GM18907 (cell line): ENCODE results near the gene CD55.

ENCODE experiments used
- ATAC-seq: cut with Tn5 transposase; IDR thresholded peaks from one replicate; pipeline ENCODE4 v1.9.1; 2021; ENCODE audit warnings: mild to moderate bottlenecking, moderate library complexity; ENCODE audit not compliant: unreplicated experiment

Gene CD55

DNA sequence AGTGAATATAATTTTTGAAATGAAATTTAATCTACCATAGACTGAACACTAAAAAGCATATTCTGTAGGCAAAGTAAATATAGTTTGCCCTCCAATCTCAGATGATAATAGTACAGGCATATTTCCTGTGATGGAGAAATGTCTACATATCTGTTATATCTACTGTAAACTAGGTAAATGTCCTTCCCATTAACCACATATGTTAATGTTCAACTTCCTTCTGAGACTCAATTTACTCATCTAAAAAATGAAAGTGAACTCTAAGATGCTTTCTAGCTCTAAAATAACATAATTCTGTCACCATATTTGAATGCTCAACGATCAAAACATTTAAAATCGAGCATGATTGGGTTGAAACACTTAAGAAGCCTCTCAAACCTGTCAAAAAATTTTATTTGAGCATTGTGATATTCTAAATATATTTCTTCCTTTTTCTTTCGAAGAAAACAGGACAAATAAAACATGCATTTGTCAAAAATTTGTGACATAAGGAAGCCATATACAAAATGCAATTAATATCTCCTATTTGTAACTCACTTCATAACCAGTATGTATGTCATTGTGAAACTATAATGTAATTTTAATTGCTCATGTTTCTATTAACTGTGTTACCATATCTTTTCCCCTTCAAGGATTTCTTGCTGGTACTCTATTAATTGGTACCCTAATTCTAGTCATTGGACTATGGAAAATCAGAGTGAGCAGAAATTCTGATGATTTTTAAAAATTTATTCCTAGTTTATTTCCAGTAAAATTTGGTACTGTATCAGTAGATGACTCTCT lies 34.2 kb downstream of the CD55 start:
- ATAC-seq: no peak

DNA sequence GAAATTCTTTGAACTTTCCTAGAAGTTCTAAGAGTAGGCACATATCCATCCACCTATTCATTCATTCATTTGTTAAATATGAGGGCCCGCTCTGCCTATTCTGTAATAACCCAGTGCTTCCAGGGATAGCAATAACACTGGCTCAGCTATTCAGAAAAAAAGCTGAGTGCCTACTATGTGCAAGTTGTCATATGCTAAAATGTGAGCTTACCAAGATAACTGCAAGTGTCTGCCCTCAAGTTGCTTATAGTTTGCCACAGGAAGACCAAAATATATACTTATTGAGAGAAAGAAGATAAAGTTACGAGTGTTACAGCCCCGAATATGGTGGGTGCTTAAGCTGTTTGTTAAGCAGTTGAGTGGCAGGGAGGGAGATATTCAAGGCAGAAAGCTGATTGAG lies 39.6 kb downstream of the CD55 start:
- no peak for ATAC-seq

DNA sequence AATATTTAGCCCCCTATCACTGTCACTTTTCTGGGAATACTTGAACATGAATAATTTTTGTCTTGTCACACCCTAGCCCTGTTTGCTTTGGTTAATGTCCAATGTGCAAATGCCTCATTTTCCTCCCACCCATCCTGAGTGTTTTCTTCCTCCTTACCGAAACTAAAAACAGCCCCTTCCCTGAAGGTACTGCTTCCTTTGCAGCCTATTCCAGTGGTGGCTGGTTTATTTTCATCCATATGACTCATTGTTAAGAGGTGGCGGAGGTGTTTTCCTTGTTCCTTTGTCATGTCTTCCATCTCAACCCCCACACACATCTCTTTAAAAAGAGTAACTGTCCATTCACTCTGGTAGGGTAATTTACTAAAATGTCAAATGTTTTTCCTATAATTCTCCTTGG lies 40.4 kb downstream of the CD55 start:
- ATAC-seq: no peak

DNA sequence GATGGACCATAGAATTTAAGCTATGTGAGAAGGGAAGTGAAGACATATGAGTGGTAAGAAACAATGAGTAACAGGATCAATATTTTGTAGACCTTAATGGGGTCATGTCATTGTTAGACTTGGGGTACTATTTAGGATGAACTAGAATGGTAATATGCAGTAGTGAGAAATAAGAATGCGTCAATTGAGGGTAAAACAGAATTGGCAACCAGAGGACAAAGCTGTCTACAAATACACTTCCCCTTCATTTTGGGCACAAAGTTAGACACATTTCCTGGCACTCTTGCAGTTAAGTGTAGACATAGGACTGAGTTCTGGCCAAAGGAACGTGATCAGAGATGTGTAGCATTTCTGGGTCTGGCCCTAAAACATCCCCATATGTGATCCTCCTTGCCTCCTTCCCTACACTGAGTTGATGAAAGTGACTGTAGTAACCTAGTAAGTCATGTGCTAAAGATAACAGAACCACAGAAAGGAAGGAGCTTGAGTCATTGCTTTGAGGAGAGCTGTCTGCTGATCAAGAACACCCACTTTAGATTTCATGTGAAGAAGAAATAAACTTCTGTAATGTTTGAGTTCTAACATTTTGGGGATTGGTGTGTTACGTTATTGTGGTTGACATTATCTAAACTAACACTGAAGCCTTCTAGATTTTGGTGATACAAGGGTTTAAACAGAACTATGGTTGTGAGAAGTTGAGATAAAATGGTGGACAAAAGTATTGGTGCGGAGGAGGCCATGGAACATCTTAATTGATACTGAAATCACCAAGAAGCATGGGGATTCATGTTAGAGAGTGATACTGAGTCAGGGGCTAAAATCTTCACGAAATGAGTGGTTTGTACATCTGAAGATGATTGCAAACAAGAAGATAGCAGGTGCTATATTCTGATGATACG lies 41.7 kb downstream of the CD55 start:
- no peak for ATAC-seq

DNA sequence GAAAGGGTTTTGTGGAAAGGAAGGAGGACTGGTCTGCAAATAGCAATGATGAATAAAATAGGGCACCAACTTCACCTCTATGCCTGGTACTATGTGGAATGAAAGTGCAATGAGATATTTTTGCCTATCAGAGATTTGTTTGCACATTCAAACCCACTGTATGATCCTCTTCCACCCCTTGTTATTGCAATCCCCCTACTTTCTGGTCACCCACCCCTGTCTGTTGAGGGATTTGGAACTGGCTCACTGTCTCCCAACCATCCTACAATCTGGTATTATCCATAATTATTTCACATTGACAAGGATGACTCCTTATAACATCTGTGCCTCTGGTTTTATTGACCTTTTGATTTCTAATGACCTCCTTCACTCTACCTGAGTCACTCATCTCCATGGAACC lies 42.4 kb downstream of the CD55 start:
- ATAC-seq: no peak

DNA sequence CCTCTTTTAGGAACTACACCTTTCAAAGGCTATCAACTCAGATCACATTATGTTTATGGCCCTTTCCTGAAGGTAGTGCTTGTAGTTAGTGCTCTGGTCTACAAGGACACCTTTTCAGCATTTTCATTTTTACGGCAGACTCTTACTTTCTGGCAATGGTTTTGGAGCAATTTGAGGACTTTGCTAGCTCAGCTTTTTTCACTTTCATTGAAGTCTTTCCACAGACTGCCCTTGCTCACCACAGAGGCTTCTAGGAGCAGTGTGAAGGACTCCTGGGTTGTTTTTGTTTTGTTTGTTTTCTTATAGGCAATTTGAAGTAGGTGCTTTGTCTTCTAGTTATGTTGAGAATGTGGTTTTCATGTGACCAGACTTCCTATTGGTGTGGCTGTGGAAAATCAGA lies 43.1 kb downstream of the CD55 start:
- ATAC-seq: no peak

DNA sequence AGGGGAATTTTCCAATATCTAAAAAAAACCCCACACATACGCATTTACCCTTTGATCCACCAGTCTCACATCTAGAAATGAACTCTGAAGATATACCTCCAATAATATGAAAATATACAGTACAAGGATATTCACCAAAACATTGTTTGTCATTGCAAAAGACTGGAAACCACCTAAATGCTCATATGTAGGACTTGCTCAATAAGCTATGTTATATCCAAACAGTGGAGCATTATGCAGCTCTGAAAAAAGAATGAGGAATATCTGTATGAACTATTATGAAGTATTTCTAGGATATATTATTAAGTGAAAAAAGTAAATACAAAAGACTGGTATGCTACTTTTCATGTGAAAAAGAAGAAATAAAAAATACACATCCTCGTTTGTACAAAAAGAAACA lies 43.6 kb downstream of the CD55 start:
- ATAC-seq: no peak

DNA sequence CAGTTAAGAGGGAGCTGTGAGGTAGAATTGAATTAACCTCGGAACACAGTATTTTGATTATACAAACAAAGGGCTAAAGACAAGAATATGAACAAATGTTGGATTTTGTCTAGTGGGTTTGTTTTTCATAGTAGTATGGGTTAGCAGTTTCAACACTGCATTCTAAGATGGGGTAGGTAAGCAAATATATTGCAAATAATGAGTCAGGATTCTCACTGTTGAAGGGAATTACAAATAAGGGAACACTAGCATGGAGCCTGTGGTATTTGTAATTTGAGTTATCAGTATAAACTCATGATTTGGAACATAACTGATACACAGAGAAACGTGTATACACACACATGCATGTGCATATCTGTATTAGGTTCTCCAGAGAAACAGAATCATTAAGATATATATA lies 44.5 kb downstream of the CD55 start:
- ATAC-seq: no peak

DNA sequence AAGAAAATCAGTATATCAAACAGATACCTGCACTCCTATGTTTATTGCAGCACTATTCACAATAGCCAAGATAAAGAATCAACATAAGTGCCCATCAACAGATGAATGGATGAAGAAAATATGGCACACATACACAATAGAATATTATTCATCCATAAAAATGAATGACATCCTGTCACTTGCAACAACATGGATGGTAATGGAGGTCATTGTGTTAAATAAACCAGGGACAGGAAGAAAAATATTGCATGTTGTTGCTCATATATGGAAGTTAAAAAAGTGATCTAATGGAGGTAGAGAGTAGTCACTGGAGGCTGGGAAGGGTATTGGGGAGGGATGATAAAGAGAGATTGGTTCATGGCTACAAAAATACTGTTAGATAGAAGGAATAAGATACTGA lies 67.2 kb downstream of the CD55 start:
- no peak for ATAC-seq

DNA sequence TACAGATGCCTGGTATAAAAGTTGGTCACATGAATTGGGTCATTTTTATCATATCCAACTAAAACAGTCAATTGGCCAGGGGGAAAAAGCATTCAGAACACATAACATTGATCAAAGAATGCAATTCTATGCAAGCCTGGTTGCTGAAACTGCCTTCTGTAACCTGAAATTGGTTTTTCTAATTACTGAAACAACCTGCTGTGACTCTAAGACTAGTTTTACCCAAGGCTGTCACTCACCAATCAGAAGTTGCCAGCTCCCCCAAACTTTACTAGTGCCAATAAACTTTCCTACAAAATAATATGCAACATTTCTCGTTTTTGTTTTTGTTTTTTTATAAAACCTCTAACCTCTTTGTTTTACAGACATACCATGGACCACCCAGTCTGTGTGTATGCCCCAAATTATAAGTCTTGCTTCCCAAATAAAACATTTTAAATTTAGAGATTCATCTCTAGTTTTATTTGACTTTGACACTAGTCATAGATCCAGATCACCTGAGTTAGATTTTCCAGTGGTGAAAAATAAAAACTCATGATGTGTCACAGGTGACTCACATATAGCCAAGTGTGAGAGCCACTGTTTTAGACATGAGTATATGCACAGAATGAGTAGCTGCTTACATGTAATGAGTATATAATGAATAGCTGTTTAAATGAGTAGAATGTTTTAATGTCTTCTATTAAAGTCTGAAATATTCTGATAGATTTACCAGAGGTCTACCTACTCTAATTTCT lies 68.4 kb downstream of the CD55 start:
- ATAC-seq: no peak

DNA sequence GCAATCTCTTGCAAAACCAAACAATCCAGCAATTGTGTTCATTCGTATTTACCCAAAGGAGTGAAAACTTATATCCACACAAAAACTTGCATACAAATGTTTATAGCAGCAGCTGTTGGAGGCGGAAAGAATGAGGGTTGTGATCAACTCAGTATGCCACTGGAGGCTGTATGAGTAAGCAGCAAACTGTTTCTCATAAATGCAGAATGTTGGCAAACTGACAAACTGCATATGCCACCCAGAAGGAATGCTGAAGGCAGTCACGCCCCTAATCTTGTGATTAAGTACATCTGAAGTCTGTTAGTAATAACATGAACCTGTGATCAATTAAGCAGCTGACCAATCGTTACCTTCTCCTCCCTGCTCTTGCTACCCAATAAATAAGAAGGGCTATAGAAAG lies 72.1 kb downstream of the CD55 start:
- no peak for ATAC-seq

DNA sequence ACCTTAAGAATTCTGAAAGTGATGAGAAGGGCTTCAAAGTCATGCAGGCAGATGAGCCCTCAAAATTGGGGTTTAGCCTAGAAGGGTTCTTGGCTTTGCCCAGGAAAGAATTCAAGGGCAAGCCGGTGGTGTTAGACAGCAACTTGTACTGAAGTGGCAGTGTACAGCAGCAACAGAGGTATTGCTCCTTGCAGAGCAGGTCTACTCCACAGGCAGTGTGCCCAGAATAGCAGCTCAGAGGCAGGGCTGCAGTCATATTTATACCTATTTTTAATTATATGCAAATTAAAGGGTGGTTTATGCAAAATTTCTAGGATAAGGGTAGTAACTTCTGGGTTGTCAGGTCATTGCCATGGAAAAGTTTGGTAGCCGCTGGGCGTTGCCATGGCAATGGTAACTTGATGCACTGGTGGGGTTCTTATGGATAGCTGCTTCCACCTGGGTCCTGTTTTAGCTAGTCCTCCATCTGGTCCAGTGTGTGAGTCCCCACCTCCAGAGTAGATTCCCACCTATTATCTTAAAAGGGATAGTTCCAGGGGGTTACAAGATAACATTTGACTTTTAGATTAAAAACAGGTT lies 74.8 kb downstream of the CD55 start:
- no peak for ATAC-seq

DNA sequence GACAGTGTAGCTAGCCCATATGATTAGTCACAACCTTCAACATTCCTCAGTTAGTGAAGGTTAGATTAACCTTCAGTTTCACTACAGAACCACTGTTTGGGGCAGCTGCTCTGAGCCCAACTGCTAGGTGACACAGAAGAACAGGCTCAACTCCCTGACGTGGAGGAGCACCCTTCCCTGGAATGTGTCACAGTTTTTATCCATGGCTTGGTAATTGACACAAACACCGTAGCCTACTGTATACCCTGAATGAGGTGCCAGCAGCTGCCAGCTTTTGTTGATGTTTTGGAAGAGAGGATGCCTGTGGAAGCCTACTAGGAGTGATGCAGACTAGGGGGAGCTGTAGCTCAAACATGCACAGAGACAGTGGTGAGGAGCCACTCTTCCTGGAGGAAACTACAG lies 76.0 kb downstream of the CD55 start:
- no peak for ATAC-seq

DNA sequence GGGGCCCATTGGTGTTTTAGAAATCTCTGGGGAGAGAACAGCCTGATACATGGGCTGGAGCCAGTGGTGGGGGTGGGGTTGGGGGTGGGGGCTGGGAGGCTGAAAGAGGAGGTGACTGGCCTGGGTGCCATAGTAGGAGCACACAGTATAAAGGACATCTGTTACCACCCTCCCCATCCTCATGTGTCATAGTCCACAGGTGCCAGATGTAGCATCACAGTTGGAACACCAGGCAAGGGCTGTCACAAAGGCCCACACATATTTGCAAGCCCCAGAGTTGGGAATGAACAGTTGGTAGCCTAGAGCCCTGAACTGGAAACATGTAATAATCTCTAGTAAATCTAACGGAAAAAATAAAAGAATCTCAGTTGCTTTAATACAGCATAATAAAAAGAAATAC lies 77.5 kb downstream of the CD55 start:
- ATAC-seq: no peak

DNA sequence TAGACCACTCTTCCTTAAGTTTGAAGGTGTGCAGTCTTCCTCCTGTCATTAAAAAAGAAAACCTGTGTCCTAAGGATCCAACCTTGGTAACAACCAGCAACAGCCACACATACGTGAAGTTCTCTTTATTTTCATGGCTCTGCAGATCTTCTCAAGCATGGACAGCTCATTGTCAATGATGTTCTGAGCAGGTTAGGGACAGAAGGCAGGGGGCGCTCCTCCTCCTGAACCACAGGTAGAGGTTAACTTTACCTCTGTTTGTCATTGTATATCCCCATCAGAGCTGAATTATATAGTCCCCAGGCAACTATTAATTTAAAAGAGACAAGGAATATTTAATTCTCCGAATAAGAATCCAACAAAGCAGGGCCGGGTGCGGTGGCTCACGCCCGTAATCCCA lies 80.1 kb downstream of the CD55 start:
- no peak for ATAC-seq

DNA sequence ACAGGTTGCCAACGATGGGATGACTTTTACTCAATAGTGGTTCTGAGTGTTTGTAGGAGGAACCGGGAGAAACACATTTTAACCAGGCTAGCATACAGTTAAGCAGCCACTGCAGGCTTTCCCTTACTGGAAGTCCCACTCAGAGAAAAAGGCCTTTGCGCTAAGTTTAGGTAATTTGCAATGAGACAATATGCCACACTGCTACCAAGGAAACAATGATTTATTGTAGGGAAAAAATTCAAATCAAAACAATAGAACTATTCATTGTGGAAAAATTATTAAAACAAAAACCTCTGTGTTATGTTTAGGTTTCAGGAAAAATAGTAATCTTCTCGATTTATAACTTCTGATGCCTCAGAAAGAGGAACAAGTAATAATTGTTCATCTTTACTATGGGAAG lies 81.3 kb downstream of the CD55 start:
- ATAC-seq: no peak

DNA sequence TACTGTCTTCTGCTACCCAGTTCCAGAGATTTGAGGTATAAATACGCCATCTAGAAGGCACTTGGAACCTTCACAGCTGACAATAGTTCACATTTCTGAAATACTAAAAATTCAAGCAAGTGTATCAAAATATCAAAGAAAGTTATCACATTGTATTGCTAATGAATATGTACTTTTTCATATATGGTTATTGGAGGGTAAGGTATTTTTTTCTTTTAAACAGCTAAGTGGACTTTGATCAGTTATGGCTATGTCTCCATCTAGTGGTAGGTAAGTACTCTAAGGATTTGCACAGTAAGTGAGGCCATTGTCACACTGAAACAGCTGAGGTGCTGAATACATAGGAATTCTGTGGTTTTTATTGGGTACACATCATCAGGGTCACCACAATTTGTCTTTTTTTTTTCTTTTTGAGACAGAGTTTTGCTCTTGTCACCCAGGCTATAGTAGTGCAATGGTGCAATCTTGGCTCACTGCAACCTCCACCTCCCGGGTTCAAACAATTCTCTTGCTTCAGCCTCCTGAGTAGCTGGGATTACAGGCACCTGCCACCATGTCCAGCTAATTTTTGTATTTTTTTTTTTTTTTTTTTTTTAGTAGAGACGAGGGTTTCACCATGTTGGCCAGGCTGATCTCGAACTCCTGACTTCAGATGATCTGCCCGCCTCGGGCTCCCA lies 83.5 kb downstream of the CD55 start:
- no peak for ATAC-seq

DNA sequence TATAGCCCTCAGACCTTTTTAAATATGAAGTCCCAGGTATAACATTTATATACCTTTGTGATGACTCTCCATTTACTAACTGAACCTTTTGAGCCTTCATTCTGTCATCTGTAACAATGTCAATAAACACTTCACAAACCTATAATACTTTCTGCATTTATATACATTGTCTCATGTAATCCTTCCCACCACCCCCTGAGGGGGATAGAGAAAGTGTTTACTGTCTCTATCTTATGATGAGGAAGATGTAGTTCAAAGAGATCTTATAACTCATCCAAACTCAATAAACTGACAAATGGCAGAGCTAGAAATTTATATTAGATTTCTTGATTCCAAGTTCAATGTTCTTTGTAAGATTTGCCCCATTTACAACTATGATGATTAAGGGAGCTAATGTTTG lies 84.3 kb downstream of the CD55 start:
- ATAC-seq: no peak

DNA sequence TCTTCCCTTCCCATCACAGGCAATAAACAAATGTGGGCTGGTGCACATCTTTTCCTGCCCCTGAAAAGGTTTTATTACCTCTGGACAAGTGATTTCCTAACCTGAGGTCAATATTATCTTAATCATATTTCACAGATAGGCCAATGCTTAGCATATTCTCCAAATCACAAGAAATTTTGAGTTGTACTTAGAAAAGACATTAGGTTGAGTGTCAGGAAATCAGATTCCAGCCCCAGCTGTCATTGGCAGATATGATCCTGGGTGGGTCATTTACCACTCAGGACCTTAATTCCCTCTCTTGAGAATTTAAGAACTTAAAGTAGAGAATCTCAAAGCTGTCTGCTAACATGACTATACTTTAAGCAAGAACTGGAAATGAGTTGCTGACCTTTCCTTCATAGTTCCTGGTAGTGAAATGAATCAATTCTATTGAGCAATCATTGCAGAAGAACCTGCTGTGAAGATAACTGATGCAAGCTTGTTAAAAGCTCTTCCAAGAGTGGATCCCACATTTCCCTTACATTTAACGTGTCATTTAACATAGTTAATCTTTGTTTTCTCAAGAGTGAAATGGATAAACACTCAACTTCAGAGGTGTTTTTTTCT lies 86.3 kb downstream of the CD55 start:
- ATAC-seq: no peak
